ENCODE results near the gene PTPRD. TPM values are rescaled to one million over a fixed set of nuclear protein-coding genes. Genes with fewer than 3 reads are reported as not detected.

Gene PTPRD
- total RNA-seq, 1 experiment from 2014 or later = 32.5 TPM

DNA sequence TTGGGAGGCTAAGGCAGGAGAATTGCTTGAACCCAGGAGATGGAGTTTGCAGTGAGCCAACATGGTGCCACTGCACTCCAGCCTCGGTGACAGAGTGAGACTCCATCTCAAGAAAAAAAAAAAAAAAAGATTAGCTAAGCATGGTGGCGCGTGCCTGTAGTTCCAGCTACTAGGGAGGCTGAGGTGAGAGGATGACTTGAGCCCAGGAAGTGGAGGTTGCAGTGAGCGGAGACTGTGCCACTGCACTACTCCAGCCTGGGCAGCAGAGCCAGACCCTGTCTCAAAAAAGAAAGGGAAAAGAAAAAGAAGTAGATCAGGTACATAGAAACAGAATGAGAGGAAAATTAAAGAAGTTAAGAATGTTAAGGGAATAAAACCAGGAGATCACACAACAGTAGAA lies 1886.1 kb downstream of the PTPRD start:
- Histone ChIP-seq H3K9me3 (ENCODE audit: control insufficient read depth, low read depth, low read length) (no peaks in the 10 kb centered on the region), H2AK5ac (ENCODE audit: insufficient read length, low read length) (no peak overlapping the region), H4K8ac (replicated peaks; ENCODE audit: insufficient read length, low read depth, low read length) (no peak overlapping the region), H3K9ac (ENCODE audit: extremely low read depth, insufficient read length, low read length) (no peak overlapping the region), H2BK12ac (ENCODE audit: insufficient read length, low read depth, low read length) (no peak overlapping the region), H3K23me2 (ENCODE audit: insufficient read length, low read depth, low read length, poor library complexity, severe bottlenecking) (no peaks in the 10 kb centered on the region), H2BK5ac (ENCODE audit: insufficient read length, low read length) (no peak overlapping the region), H3K4me1 (ENCODE audit: insufficient read depth, low read length) (peaks cover 2% of the 10 kb centered on the region; the same call in 1 of the 2 replicates), H3K14ac (ENCODE audit: insufficient read depth, low read length) (no peak overlapping the region), H3K56ac (ENCODE audit: insufficient read length, low read depth, low read length) (no peak overlapping the region), H3K27me3 (ENCODE audit: insufficient read depth, low read length) (no peaks in the 10 kb centered on the region), H3K18ac (ENCODE audit: insufficient read length, low read depth, low read length) (no peak overlapping the region), H3K4ac (ENCODE audit: low read depth, low read length) (no peak overlapping the region), H4K91ac (ENCODE audit: insufficient read length, low read depth, low read length) (no peak overlapping the region), H2BK20ac (ENCODE audit: low read depth, low read length, poor library complexity, severe bottlenecking) (no peak overlapping the region), H3K23ac (ENCODE audit: insufficient read length, low read depth, low read length) (no peak overlapping the region), H3K27ac (ENCODE audit: insufficient read length, low read depth, low read length) (no peak overlapping the region), H3K4me2 (ENCODE audit: insufficient read depth, insufficient read length, low read length) (no peak overlapping the region), H3K79me1 (ENCODE audit: insufficient read depth, low read depth, low read length, poor library complexity, severe bottlenecking) (no peaks in the 10 kb centered on the region), H4K5ac (ENCODE audit: insufficient read length, low read depth, low read length) (no peak overlapping the region), H2BK120ac (ENCODE audit: low read depth, low read length, poor library complexity, severe bottlenecking) (no peak overlapping the region), H2BK15ac (ENCODE audit: low read depth, low read length) (no peak overlapping the region), H4K20me1 (ENCODE audit: control insufficient read depth, insufficient read depth, insufficient read length) (no peaks in the 10 kb centered on the region), H2AFZ (ENCODE audit: low read length) (no peak overlapping the region), H3K79me2 (ENCODE audit: insufficient read depth, low read length) (no peaks in the 10 kb centered on the region), H3T11ph (ENCODE audit: low read length) (no peak overlapping the region)
- TF ChIP-seq, protein P1, sequence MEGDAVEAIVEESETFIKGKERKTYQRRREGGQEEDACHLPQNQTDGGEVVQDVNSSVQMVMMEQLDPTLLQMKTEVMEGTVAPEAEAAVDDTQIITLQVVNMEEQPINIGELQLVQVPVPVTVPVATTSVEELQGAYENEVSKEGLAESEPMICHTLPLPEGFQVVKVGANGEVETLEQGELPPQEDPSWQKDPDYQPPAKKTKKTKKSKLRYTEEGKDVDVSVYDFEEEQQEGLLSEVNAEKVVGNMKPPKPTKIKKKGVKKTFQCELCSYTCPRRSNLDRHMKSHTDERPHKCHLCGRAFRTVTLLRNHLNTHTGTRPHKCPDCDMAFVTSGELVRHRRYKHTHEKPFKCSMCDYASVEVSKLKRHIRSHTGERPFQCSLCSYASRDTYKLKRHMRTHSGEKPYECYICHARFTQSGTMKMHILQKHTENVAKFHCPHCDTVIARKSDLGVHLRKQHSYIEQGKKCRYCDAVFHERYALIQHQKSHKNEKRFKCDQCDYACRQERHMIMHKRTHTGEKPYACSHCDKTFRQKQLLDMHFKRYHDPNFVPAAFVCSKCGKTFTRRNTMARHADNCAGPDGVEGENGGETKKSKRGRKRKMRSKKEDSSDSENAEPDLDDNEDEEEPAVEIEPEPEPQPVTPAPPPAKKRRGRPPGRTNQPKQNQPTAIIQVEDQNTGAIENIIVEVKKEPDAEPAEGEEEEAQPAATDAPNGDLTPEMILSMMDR (conservative IDR thresholded peaks at IDR 0.05) = no peak
- DNase-seq = no peak
- Mint-ChIP-seq H3K27ac (peak overlapping the region in 1 of 3 experiments; percentile 33; a peak in 3 of 7 replicates), H3K27me3 (ENCODE audit: low read depth) (no peaks in the 10 kb centered on the region), H3K36me3 (ENCODE audit: insufficient read depth in 1 of 3, low read depth in 3 of 3) (no peaks in the 10 kb centered on the region), H3K9me3 (no peaks in the 10 kb centered on the region), H3K4me3 (no peak overlapping the region), H3K4me1 (peaks cover 15 to 20% of the 10 kb centered on the region in 2 experiments)
- WGBS (ENCODE audit: extremely low coverage, insufficient read length, low lambda C conversion rate) = no CpG with 5 or more reads among the region's 4 CpGs

All from H9 (cell line).